ENCODE data around the gene PPP3R1. TPM values are rescaled to one million over a fixed set of nuclear protein-coding genes. Genes with fewer than 3 reads are reported as not detected.

PPP3R1 gene
- total and polyA plus RNA-seq, 9 of the 15 experiments (the other 6 are each of a cell fraction or from before 2014, with no cell fraction given): 3.7 to 70.0 (median 24.8) TPM

DNA sequence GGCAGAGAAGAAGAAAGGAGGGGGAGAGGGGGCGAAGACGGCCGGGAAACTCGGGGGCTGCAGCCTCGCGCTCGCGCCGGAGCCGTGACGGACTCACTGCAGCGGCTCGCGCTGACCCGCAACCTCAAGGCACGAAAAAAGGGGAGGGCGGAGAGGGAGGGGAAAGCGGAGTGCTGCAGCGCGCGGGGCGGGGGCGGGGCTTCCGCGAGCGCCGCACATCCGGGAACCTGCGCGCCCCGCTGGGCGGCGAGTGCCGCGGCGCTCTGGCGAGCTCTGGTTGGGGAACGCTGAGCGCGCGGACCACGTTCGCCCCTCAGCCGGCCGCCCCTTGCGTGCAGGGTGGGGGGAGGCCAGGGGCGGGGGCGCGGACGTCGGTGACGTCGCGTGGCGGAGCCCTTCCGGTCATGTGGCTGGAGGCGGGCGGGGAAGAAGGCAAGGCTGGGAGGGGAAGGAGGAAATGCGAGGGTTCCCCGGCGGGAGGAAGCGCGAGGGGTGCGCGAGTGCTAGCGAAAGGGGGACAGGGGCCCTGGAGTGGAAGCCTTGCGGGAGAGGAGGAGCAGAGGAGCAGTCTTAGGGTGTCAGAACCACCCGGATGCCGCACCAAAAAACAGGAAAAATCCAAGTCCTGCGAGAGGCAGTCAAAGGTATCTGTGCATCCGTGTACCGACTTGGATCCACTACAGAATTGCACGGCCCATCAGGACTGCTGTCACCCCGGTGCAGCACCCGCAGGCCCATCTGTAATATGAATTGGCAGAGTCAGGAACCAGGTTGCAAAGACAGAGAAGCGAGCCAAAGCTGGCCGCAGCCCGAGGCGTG is at the start of gene PPP3R1 (continued):
- TF ChIP-seq YY1 (IDR thresholded peaks at IDR 0.05; ENCODE audit: borderline replicate concordance in 1 of 3, control insufficient read depth in 1 of 3, extremely low read depth in 1 of 3, insufficient read depth in 3 of 3, insufficient read length in 1 of 3, insufficient replicate concordance in 2 of 3, low read depth in 1 of 3, low read length in 2 of 3) (peak in 1 of 3 experiments; percentile 40), FOXK2 (conservative IDR thresholded peaks at IDR 0.05 in 1 of 2, IDR thresholded peaks at IDR 0.05 in 1 of 2; ENCODE audit: low read depth in 2 of 2) (peak in 1 of 2 experiments; percentile 30; a peak in 1 of 4 replicates), ETS2 (tag; IDR thresholded peaks at IDR 0.05; ENCODE audit: borderline replicate concordance, poor library complexity, severe bottlenecking) (no peak), ZNF830 (CRISPR knock-in tag; IDR thresholded peaks at IDR 0.05) (no peak), HIVEP1 (CRISPR knock-in tag; IDR thresholded peaks at IDR 0.05) (no peak), POLR2H (tag; IDR thresholded peaks at IDR 0.05; ENCODE audit: low read depth) (peak; percentile 72), STAT5A (IDR thresholded peaks at IDR 0.05; ENCODE audit: borderline replicate concordance, low read length) (no peak; the same call in 1 of the 2 replicates), TBL1XR1 (IDR thresholded peaks at IDR 0.05; ENCODE audit: low read length in 2 of 2) (no peak), ARID1B (IDR thresholded peaks at IDR 0.05) (no peak; the same call in 1 of the 2 replicates), HMGN3 (IDR thresholded peaks at IDR 0.05; ENCODE audit: borderline replicate concordance, extremely low read depth, insufficient read length, low read depth, low read length) (peak; percentile 42), CXXC5 (CRISPR knock-in tag; IDR thresholded peaks at IDR 0.05) (peak; percentile 98), HNRNPLL (IDR thresholded peaks at IDR 0.05; ENCODE audit: low read depth, low read length, poor library complexity, severe bottlenecking) (peak; percentile 69), BACH1 (tag; IDR thresholded peaks at IDR 0.05) (no peak), ZNF444 (CRISPR knock-in tag; IDR thresholded peaks at IDR 0.05) (peak; percentile 94)
- TF ChIP-seq, protein P1, sequence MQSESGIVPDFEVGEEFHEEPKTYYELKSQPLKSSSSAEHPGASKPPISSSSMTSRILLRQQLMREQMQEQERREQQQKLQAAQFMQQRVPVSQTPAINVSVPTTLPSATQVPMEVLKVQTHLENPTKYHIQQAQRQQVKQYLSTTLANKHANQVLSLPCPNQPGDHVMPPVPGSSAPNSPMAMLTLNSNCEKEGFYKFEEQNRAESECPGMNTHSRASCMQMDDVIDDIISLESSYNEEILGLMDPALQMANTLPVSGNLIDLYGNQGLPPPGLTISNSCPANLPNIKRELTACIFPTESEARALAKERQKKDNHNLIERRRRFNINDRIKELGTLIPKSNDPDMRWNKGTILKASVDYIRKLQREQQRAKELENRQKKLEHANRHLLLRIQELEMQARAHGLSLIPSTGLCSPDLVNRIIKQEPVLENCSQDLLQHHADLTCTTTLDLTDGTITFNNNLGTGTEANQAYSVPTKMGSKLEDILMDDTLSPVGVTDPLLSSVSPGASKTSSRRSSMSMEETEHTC (IDR thresholded peaks at IDR 0.05): peak; percentile 76
- TF ChIP-seq, protein P2, sequence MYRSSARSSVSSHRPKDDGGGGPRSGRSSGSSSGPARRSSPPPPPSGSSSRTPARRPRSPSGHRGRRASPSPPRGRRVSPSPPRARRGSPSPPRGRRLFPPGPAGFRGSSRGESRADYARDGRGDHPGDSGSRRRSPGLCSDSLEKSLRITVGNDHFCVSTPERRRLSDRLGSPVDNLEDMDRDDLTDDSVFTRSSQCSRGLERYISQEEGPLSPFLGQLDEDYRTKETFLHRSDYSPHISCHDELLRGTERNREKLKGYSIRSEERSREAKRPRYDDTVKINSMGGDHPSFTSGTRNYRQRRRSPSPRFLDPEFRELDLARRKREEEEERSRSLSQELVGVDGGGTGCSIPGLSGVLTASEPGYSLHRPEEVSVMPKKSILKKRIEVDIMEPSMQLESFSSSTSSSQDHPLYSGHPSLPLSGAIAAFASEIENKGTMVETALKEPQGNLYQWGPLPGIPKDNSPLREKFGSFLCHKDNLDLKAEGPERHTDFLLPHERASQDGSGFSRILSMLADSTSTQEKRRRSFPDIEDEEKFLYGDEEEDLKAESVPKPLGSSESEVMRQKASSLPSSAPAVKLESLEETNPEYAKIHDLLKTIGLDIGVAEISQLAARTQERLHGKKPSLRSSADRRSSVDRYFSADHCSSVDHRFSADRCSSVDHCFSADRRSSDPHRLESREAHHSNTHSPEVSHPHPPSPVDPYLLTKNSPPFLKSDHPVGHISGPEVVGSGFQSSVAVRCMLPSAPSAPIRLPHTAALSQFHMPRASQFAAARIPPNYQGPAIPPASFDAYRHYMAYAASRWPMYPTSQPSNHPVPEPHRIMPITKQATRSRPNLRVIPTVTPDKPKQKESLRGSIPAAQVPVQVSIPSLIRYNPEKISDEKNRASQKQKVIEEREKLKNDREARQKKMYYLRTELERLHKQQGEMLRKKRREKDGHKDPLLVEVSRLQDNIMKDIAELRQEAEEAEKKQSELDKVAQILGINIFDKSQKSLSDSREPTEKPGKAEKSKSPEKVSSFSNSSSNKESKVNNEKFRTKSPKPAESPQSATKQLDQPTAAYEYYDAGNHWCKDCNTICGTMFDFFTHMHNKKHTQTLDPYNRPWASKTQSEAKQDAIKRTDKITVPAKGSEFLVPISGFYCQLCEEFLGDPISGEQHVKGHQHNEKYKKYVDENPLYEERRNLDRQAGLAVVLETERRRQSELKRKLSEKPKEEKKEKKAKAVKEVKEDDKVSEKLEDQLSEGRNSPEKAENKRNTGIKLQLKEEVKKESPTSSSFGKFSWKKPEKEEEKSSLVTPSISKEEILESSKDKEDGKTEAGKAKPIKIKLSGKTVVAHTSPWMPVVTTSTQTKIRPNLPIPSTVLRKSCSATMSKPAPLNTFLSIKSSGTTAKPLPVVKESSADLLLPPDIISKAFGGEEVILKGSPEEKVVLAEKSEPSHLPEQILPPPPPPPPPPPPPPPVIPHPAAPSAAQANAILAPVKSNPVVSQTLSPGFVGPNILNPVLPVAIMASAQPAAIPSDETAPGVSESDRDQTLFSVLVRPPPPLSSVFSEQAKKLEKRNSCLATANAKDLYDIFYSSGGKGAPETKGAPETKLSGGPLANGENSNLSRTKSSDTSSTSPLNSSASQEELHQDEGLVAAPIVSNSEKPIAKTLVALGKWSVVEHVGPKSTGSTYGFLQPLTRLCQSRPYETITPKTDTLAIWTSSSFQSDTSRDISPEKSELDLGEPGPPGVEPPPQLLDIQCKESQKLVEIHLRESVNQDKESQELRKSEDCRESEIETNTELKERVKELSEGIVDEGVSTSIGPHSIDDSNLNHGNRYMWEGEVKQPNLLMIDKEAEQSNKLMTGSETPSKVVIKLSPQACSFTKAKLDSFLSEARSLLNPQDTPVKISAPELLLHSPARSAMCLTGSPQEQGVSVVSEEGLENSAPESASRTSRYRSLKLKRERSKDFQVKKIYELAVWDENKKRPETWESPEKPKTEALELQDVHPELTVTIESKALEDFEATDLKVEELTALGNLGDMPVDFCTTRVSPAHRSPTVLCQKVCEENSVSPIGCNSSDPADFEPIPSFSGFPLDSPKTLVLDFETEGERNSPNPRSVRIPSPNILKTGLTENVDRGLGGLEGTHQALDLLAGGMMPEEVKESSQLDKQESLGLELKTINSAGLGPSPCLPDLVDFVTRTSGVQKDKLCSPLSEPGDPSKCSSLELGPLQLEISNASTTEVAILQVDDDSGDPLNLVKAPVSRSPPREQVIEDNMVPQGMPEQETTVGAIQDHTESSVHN (IDR thresholded peaks at IDR 0.05; ENCODE audit: borderline replicate concordance in 1 of 2, low read depth in 1 of 2): no peak

Measured in K562 (cell line).